Thoracic aorta (tissue), 2 donors: ENCODE data around the gene PDHX. TPM values are rescaled to one million over a fixed set of nuclear protein-coding genes. Genes with fewer than 3 reads are reported as not detected.

Source experiments
- ATAC-seq: fragments of 150-250 bp; one replicate; pipeline ENCODE4 v1.8.0; 2017; ENCODE audit warnings: low read depth; ENCODE audit not compliant: insufficient number of reproducible peaks, low FRiP score
- DNase-seq: peaks from one replicate; pipeline ENCODE4 v3.0.0-alpha.2; 2020; ENCODE audit warnings: low spot score
- H3K27ac ChIP-seq, 2 donors: fragments of 200-600 bp; sonication (generic); 1 replicate in 1 of 2; 2 replicates in 1 of 2; pipeline ENCODE4 v1.5.1; 2016; ENCODE audit warnings: mild to moderate bottlenecking in 2 of 2, moderate library complexity in 2 of 2
- H3K27me3 ChIP-seq: fragments of 200-600 bp; sonication (generic); replicated peaks from 2 replicates; pipeline ENCODE4 v1.6.0; 2016; ENCODE audit warnings: mild to moderate bottlenecking; ENCODE audit not compliant: insufficient read depth
- H3K36me3 ChIP-seq: fragments of 200-600 bp; sonication (generic); one replicate; pipeline ENCODE4 v1.5.1; 2016
- H3K4me1 ChIP-seq, 2 donors: fragments of 200-600 bp; sonication (generic); 1 replicate in 1 of 2; 2 replicates in 1 of 2; pipeline versions ENCODE4 v1.5.1 to v1.6.0; 2016; ENCODE audit warnings: low read depth in 2 of 2, mild to moderate bottlenecking in 1 of 2; ENCODE audit not compliant: control insufficient read depth in 1 of 2
- H3K4me3 ChIP-seq: fragments of 200-600 bp; sonication (generic); 2 replicates; pipeline ENCODE4 v1.5.1; 2016; ENCODE audit warnings: mild to moderate bottlenecking
- H3K9me3 ChIP-seq: fragments of 200-600 bp; sonication (generic); 2 replicates; pipeline ENCODE4 v1.5.1; 2016
- total RNA-seq, 2 donors: library from RNA; depleted of rRNA; stranded (reverse); fragments of >200 nt; gene quantifications; one replicate each; pipeline versions ENCODE4 v1.1.0 to v1.2.3, GENCODE V29; 2016
- TF ChIP-seq, protein P1 (sequence below): fragments of 200-600 bp; sonication (generic); IDR thresholded peaks from one replicate; pipeline ENCODE4 v1.5.1; 2019; ENCODE audit warnings: antibody characterized with exemption

Gene PDHX
- total RNA-seq, 2 donors from 2014 or later = 19.8 to 27.5 TPM

DNA sequence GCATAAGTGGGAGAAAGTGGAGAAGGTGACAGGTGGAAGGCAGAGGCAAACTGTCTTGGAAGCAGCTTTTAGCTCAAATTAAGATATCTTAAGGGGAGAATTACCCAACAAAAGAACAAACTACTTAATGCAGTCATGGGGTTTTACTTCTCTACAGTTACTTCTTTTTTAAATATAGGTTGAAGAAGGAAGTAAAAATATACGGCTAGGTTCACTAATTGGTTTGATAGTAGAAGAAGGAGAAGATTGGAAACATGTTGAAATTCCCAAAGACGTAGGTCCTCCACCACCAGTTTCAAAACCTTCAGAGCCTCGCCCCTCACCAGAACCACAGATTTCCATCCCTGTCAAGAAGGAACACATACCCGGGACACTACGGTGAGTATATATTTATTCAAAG, 40.8 kb downstream of the PDHX start:
- DNase-seq (no peak), ATAC-seq (no peak)
- H3K27ac ChIP-seq = no peak overlapping the region
- H3K4me1 ChIP-seq = peaks cover 0 to 4% of the 10 kb centered on the region in 2 donors
- TF ChIP-seq, protein P1, sequence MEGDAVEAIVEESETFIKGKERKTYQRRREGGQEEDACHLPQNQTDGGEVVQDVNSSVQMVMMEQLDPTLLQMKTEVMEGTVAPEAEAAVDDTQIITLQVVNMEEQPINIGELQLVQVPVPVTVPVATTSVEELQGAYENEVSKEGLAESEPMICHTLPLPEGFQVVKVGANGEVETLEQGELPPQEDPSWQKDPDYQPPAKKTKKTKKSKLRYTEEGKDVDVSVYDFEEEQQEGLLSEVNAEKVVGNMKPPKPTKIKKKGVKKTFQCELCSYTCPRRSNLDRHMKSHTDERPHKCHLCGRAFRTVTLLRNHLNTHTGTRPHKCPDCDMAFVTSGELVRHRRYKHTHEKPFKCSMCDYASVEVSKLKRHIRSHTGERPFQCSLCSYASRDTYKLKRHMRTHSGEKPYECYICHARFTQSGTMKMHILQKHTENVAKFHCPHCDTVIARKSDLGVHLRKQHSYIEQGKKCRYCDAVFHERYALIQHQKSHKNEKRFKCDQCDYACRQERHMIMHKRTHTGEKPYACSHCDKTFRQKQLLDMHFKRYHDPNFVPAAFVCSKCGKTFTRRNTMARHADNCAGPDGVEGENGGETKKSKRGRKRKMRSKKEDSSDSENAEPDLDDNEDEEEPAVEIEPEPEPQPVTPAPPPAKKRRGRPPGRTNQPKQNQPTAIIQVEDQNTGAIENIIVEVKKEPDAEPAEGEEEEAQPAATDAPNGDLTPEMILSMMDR = no peak
- H3K9me3 ChIP-seq = no peaks in the 10 kb centered on the region
- no peaks in the 10 kb centered on the region for H3K36me3 ChIP-seq
- H3K4me3 ChIP-seq = no peak overlapping the region
- no peaks in the 10 kb centered on the region for H3K27me3 ChIP-seq

DNA sequence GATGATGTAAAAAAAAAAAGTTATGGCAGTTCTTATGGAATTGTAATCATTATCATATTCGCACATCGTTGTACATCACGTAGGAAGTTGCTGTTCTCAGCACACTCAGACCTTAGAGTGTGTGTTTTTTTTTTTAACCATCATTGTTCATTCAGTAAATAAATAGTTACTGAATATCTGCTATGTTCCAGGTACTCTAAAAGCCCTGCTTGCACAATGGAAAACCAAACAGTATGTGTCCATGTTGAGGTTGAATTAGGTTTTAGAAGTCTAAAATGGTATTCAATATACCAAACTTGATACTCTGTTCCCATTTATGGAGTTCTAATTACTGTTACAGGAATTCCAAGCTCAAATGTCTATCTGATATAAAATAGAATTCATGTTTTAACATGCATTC, 41.2 kb downstream of the PDHX start:
- Histone ChIP-seq H3K9me3 (no peaks in the 10 kb centered on the region), H3K27me3 (no peaks in the 10 kb centered on the region), H3K4me3 (no peak overlapping the region), H3K4me1 (peaks cover 0 to 4% of the 10 kb centered on the region in 2 donors), H3K27ac (no peak overlapping the region), H3K36me3 (no peaks in the 10 kb centered on the region)
- ATAC-seq = no peak
- DNase-seq = no peak
- TF ChIP-seq, protein P1 = no peak

DNA sequence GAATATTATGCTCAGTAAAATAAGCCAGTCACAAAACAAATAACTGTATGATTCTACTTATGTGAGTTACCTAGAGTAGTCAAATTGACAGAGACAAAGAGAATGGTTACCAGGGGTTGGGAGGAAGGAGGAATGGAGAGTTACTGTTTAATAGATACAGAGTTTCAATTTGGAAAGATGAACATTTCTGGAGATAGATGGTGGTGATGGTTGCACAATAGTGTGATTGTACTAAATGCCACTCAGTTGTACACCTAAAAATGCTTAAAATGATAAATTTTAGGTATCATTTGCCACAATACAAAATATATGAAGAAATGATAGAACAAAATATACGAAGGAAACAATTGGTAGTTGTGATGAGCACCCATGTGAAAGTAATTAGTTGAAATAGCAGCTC, 43.4 kb downstream of the PDHX start:
- no peak overlapping the region for H3K4me3 ChIP-seq
- no peak overlapping the region for H3K27ac ChIP-seq
- H3K27me3 ChIP-seq = no peaks in the 10 kb centered on the region
- no peaks in the 10 kb centered on the region for H3K36me3 ChIP-seq
- peaks cover 0 to 4% of the 10 kb centered on the region in 2 donors for H3K4me1 ChIP-seq
- ATAC-seq (no peak), DNase-seq (no peak)
- H3K9me3 ChIP-seq = no peaks in the 10 kb centered on the region
- TF ChIP-seq, protein P1 = no peak

DNA sequence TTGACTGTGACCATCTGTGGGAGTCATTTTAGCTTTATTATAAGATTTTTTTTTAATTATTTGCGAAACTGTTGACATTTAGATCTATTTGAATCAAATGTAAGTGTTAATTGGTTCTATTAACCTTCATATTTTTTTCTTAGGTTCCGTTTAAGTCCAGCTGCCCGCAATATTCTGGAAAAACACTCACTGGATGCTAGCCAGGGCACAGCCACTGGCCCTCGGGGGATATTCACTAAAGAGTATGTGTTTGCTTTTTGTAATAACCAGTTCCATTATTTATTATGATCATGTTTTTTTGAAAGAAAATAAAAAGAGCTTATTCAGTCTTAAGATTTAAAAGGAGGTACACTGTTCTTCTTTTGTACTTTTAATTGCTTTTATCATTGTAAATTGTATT, 43.9 kb downstream of the PDHX start:
- Histone ChIP-seq H3K36me3 (no peaks in the 10 kb centered on the region), H3K4me1 (peaks cover 0 to 4% of the 10 kb centered on the region in 2 donors), H3K4me3 (no peak overlapping the region), H3K9me3 (no peaks in the 10 kb centered on the region), H3K27me3 (no peaks in the 10 kb centered on the region), H3K27ac (no peak overlapping the region)
- TF ChIP-seq, protein P1 = no peak
- DNase-seq (no peak), ATAC-seq (no peak)

DNA sequence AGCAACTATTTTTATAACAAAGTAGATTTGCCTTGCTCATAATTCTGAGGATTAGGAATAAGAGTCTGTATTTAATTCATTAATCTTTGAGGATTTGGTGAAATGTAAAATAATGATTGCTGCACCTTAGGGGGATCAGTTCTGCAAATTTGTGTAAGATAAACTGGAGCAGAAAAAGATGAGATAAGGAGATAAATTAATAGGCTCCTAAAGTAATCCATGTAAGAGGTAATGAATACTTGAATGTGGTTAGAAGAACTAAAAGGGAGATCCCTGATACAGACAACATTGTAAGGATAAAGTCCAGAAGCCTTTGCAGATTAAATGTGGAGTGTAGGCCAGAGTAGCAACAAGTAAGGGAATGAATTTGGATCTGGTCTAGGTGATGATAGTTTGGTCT, 45.6 kb downstream of the PDHX start:
- TF ChIP-seq, protein P1 = no peak
- H3K27ac ChIP-seq = no peak overlapping the region
- DNase-seq (no peak), ATAC-seq (no peak)
- H3K36me3 ChIP-seq = peaks cover 6% of the 10 kb centered on the region
- H3K4me1 ChIP-seq = peaks cover 0 to 4% of the 10 kb centered on the region in 2 donors
- no peaks in the 10 kb centered on the region for H3K9me3 ChIP-seq
- H3K4me3 ChIP-seq = no peak overlapping the region
- no peaks in the 10 kb centered on the region for H3K27me3 ChIP-seq
